Transverse colon (tissue), 4 donors: ENCODE results near the gene BMP8A.

Source experiments
- CTCF ChIP-seq, 5 experiments: fragments of 200-600 bp in 3 of 5; fragments of 450-650 bp in 2 of 5; sonication (generic) in 3 of 5; IDR thresholded peaks; 1 replicate in 2 of 5; 2 replicates in 3 of 5; pipeline ENCODE4 v1.5.1; 2016 to 2017; ENCODE audit warnings: antibody characterized with exemption in 5 of 5, inconsistent platforms in 3 of 5, mild to moderate bottlenecking in 2 of 5, moderate library complexity in 1 of 5
- EP300 ChIP-seq: sonication (generic); formaldehyde crosslinking; IDR thresholded peaks from one replicate; pipeline ENCODE4 v1.6.1; 2017; ENCODE audit warnings: antibody characterized with exemption, low read depth
- POLR2A ChIP-seq: fragments of 450-650 bp; IDR thresholded peaks from one replicate; pipeline ENCODE4 v1.6.1; 2016; ENCODE audit warnings: antibody characterized with exemption, mild to moderate bottlenecking, moderate library complexity
- POLR2AphosphoS5 ChIP-seq, 3 donors: sonication (generic); formaldehyde crosslinking; IDR thresholded peaks; one replicate each; pipeline ENCODE4 v1.6.1; 2016; ENCODE audit warnings: antibody characterized with exemption in 3 of 3

GRCh38 chr1:39499668-39500067 lies 8.2 kb downstream of the BMP8A start:
- TF ChIP-seq CTCF (IDR thresholded peaks at IDR 0.05) (no peak), POLR2AphosphoS5 (IDR thresholded peaks at IDR 0.05) (no peak), POLR2A (no peak), EP300 (no peak)
